ENCODE results near the gene GUCY2F.

The GUCY2F gene

DNA sequence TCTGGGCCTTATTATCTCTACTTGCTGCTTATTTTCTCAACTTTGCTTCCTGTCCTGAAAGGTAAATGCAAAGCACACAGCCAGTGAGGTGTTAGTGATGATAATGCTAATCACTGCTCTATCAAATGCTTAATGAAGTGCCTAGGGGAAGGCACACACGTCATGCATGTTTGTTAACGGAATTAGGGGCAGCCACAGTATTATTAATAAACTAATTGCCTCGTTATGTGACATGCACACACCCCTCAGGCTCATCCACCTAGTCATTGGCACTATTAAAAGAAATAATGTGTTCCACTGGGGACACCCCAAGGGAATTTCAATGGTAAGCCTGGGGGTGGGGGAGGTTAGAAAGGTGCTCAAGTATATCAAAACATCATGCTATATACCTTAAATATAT lies 125.2 kb downstream of the GUCY2F start:
- no peak overlapping the region for H3K27ac ChIP-seq
- no peak for TF ChIP-seq CTCF (IDR thresholded peaks at IDR 0.05)
- no peak for TF ChIP-seq ZFX (IDR thresholded peaks at IDR 0.05; ENCODE audit: borderline replicate concordance)

GRCh38 chrX:109352066-109352588 lies 129.8 kb downstream of the GUCY2F start:
- H3K27ac ChIP-seq = no peak overlapping the region
- TF ChIP-seq CTCF (IDR thresholded peaks at IDR 0.05) (no peak), ZFX (IDR thresholded peaks at IDR 0.05; ENCODE audit: borderline replicate concordance) (no peak)

- H3K27ac ChIP-seq = no peak overlapping the region
- TF ChIP-seq CTCF (IDR thresholded peaks at IDR 0.05) (no peak), ZFX (IDR thresholded peaks at IDR 0.05; ENCODE audit: borderline replicate concordance) (no peak)
These were observed 130.3 kb downstream of the GUCY2F start for GRCh38 chrX:109351557-109351956.

DNA sequence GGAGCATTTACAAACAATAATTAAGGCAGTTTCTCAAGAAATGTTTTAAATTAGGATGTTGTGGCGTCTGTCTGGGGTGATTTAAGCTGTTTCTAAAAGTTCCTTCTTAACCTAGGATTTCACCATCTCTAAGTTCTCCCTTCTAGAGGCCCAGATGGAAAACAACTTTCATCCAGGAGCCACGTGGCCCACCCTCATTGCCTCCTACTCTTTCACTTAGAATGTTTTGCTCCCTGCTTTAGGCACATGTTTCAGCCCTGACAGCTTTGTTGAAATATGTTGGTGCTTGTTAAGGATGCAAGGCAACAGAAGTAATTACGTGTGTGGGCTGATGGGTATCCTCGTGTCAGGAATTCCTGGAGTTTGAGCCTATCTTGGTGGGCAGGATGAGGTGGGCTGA lies 131.3 kb downstream of the GUCY2F start:
- TF ChIP-seq ZFX (IDR thresholded peaks at IDR 0.05; ENCODE audit: borderline replicate concordance) (no peak), CTCF (IDR thresholded peaks at IDR 0.05) (no peak)

DNA sequence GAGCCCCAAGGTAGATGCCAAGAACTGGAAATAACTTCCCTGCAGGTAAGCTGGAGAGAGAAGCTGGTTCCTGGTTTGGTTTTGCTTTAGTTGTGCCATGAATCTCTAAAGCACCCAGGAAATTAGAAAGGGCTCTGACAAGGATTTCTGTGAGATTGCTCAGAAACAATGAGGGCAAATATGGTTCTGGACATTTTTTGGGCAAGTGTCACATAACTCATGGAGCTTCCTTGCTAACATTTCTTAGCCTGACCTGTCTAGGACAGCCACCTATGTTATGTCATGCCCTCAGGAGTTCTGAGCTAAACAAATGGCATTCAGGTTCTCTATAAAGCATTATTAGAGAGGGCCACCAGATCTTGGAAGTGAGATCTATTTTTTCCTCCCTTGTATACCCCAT lies 131.8 kb downstream of the GUCY2F start:
- TF ChIP-seq ZFX (IDR thresholded peaks at IDR 0.05; ENCODE audit: borderline replicate concordance) (no peak), CTCF (IDR thresholded peaks at IDR 0.05) (no peak)
- no peak overlapping the region for H3K27ac ChIP-seq

More for the DNA sequence above, 131.3 kb downstream of the GUCY2F start:
- H3K27ac ChIP-seq = no peak overlapping the region

DNA sequence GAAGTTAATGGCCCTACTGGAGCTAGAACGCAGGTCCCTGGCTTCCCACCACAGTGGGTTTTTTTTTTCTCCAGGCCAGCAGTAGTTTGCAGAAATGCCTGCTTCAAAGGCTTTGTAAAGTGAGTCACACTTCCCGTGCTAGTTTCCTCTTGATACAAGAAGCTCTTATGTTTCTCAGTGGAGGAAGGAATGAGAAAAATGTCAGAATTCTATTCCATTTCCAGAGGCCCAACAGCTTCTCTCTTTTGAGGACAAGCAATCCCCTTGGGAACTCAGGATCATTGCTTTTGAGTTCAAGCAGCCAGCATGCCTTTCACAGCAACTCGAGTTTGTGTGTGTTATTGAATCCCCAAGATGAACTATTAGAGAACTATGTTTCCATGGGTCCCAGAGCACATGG lies 134.3 kb downstream of the GUCY2F start:
- no peak for TF ChIP-seq CTCF (IDR thresholded peaks at IDR 0.05)
- no peak for TF ChIP-seq ZFX (IDR thresholded peaks at IDR 0.05; ENCODE audit: borderline replicate concordance)
- H3K27ac ChIP-seq = no peak overlapping the region

GRCh38 chrX:109346491-109346890 lies 135.4 kb downstream of the GUCY2F start:
- H3K27ac ChIP-seq = no peak overlapping the region

More at GRCh38 chrX:109346491-109346890, 135.4 kb downstream of the GUCY2F start:
- TF ChIP-seq ZFX (IDR thresholded peaks at IDR 0.05; ENCODE audit: borderline replicate concordance) (no peak), CTCF (IDR thresholded peaks at IDR 0.05) (no peak)

All from 22Rv1 (cell line).